Measurements from ENCODE around the gene FBXO41.

FBXO41 gene

GRCh38 chr2:73214120-73215035 lies 69.9 kb downstream of the FBXO41 start, which contains the start of gene SMYD5 (continued):
- TF ChIP-seq ZBTB17 (tag by site-specific recombination; IDR thresholded peaks at IDR 0.05) (peak; percentile 87), ZNF549 (tag by site-specific recombination; IDR thresholded peaks at IDR 0.05) (no peak), ZNF324 (tag by site-specific recombination; IDR thresholded peaks at IDR 0.05) (0 out of 2 replicates have a peak, but pooled peaks have one; percentile 53), KLF9 (tag by site-specific recombination; IDR thresholded peaks at IDR 0.05; ENCODE audit: low read depth) (peak; percentile 99), ZSCAN4 (tag by site-specific recombination; IDR thresholded peaks at IDR 0.05) (0 out of 2 replicates have a peak, but pooled peaks have one; percentile 7), ZNF362 (tag by site-specific recombination; IDR thresholded peaks at IDR 0.05) (no peak), ZNF544 (tag by site-specific recombination; IDR thresholded peaks at IDR 0.05) (no peak), PATZ1 (tag by site-specific recombination; IDR thresholded peaks at IDR 0.05) (peak; percentile 48; the same call in 1 of the 2 replicates), ZNF513 (tag by site-specific recombination; IDR thresholded peaks at IDR 0.05) (no peak), ZNF501 (tag by site-specific recombination; IDR thresholded peaks at IDR 0.05) (no peak; the same call in 1 of the 2 replicates), ZNF792 (tag by site-specific recombination; IDR thresholded peaks at IDR 0.05) (no peak), ZNF266 (tag by site-specific recombination; IDR thresholded peaks at IDR 0.05; ENCODE audit: low read depth) (no peak), ZNF398 (tag by site-specific recombination; IDR thresholded peaks at IDR 0.05) (no peak), ZNF623 (tag by site-specific recombination; IDR thresholded peaks at IDR 0.05) (no peak), TRIM28 (IDR thresholded peaks at IDR 0.05; ENCODE audit: borderline replicate concordance, low read length) (no peak; the same call in 1 of the 2 replicates)

GRCh38 chr2:73212448-73213176 lies 71.7 kb downstream of the FBXO41 start:
- Histone ChIP-seq H3K4me3 (ENCODE audit: low read depth, low read length) (no peak overlapping the region), H3K36me3 (ENCODE audit: control insufficient read depth in 2 of 2, insufficient read depth in 1 of 2, low read length in 2 of 2) (no peaks in the 10 kb centered on the region), H3K27ac (ENCODE audit: extremely low read depth, low read depth, low read length) (no peak overlapping the region), H3K9me3 (ENCODE audit: control insufficient read depth, insufficient read depth, low read depth, low read length) (no peaks in the 10 kb centered on the region), H3K4me1 (ENCODE audit: control insufficient read depth, insufficient read depth, low read length) (no peaks in the 10 kb centered on the region)
- CTCF ChIA-PET, result interaction anchor here (0.6 to 4.3 kb wide), 44 partner anchors 9 to 524 kb away, joined by 3 to 37 read pairs (median 4); partner anchors contain the start of genes CCT7, NOTO, PRADC1 and SPR
- POLR2A ChIA-PET, result interaction anchor here (0.6 to 2.0 kb wide), 4 partner anchors 13 to 21 kb away, joined by 3 to 32 read pairs (median 4); partner anchors contain the start of genes CCT7 and PRADC1
- peak; percentile 67 for TF ChIP-seq CTCF (tag by site-specific recombination; IDR thresholded peaks at IDR 0.05)
- TF ChIP-seq ZNF692 (tag by site-specific recombination; IDR thresholded peaks at IDR 0.05), result no peak
- no peak for TF ChIP-seq ZNF600 (tag by site-specific recombination; IDR thresholded peaks at IDR 0.05)
- no peak for TF ChIP-seq ZNF843 (tag by site-specific recombination; IDR thresholded peaks at IDR 0.05)
- no peak for TF ChIP-seq ZBTB1 (tag by site-specific recombination; IDR thresholded peaks at IDR 0.05)
- TF ChIP-seq ZBTB17 (tag by site-specific recombination; IDR thresholded peaks at IDR 0.05), result peak; percentile 98
- no peak for TF ChIP-seq PBX3 (CRISPR knock-in tag; IDR thresholded peaks at IDR 0.05)

All from HEK293 (cell line).